Measurements from ENCODE around the gene MRPS24.
"Not testable (repeated sequence)": the region's sequence is repeated elsewhere in the genome, so short reads cannot be mapped to it uniquely, and the experiment has no call there.

Gene MRPS24

DNA sequence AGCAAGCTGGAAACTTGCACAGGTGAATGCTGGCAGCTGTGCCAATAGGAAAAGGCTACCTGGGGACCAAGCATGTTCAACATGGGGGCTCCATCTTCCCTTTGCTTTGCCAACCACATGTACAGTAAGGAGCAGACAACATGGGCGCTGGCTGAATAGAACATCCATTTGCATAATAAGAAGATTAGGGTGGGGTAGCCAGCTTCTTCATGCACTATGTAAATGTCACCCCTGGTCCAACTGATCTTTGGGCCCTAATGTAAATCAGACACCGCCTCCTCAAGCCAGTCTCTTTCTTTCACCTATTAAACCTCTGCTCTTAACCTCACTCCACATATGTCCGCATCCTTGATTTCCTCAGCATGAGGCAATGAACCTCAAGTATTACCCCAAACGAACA lies 26.0 kb downstream of the MRPS24 start:
- no peak for DNase-seq (ENCODE audit: low read depth, low spot score)
- ChIA-PET CTCF (interaction anchor here (0.8 to 1.7 kb wide), 5 partner anchors 10 to 144 kb away, joined by 3 to 6 read pairs (median 4); partner anchors contain the start of gene COA1), POLR2A (no interaction called here)
- TF ChIP-seq, protein P1, sequence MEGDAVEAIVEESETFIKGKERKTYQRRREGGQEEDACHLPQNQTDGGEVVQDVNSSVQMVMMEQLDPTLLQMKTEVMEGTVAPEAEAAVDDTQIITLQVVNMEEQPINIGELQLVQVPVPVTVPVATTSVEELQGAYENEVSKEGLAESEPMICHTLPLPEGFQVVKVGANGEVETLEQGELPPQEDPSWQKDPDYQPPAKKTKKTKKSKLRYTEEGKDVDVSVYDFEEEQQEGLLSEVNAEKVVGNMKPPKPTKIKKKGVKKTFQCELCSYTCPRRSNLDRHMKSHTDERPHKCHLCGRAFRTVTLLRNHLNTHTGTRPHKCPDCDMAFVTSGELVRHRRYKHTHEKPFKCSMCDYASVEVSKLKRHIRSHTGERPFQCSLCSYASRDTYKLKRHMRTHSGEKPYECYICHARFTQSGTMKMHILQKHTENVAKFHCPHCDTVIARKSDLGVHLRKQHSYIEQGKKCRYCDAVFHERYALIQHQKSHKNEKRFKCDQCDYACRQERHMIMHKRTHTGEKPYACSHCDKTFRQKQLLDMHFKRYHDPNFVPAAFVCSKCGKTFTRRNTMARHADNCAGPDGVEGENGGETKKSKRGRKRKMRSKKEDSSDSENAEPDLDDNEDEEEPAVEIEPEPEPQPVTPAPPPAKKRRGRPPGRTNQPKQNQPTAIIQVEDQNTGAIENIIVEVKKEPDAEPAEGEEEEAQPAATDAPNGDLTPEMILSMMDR (IDR thresholded peaks at IDR 0.05; ENCODE audit: insufficient read depth, low read length, missing control alignments) = no peak
- H3K4me3 ChIP-seq (ENCODE audit: low read depth, low read length) = no peak overlapping the region

DNA sequence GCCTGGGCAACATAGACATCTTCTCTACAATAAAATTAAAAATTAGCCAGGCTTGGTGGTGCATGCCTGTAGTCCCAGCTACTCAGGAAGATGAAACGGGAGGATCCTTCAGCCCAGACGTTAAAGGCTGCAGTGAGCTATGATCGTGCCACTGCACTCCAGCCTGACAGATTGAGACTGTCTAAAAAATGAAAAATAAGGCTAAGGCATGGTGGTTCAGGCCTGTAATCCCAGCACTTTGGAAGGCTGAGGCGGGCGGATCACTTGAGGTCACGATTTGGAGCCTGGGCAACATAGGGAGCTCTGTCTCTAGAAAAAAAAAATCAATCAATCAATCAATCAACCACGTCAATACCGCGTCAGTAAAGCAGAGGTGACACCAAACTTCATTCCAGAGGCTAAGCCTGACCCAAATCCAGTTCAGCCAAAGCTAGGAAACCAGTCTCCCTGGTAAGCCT lies 31.1 kb downstream of the MRPS24 start:
- no peak for DNase-seq (ENCODE audit: low read depth, low spot score)
- no peak overlapping the region; the same call in 1 of the 2 replicates for H3K4me3 ChIP-seq (ENCODE audit: low read depth, low read length)
- TF ChIP-seq, protein P1 (IDR thresholded peaks at IDR 0.05; ENCODE audit: insufficient read depth, low read length, missing control alignments) = no peak
- POLR2A ChIA-PET = interaction anchor here (0.6 kb wide), 1 partner anchor 71 kb away, joined by 3 read pairs; no protein-coding TSS in a partner anchor
- CTCF ChIA-PET = interaction anchor here (0.6 to 8.0 kb wide), 42 partner anchors 11 to 951 kb away, joined by 3 to 133 read pairs (median 5); partner anchors contain the start of genes BLVRA, COA1, MRPL32 and MRPS24

DNA sequence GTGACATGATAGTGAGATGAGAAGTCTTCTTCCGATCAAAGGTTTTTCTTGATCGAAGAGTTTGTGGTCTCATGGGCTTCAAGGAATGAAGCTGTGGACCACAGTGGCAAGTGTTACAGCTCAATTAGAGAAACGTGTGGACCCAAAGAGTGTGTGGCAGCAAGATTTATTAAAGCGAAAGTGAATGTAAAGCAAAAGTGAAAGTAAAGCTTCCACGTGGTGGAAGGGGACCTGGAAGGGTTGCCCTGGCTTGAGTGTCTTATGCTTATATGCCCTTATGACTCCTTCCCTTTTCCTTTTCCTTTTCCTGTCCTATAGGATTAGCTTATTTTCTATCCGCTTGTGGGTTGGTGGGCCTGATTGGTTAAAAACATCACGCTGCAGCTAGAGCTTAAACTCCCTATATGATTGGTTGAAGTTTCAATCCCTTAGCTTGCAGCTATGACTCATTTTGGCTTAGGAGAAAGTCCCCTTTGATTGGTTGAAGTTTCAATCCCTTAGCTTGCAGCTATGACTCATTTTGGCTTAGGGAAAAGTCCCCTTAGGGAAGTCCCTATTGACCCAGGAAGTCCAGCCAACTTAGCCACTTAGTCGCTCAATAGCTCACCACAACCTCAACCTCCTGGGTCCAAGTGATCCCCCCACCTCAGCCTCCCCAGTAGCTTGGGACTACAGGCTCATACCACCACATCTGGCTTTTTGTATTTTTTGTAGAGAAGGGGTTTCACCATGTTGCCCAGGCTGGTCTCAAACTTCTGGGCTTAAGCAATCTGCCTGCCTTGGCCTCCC lies 34.7 kb downstream of the MRPS24 start:
- CTCF ChIA-PET = interaction anchor here (0.9 to 8.0 kb wide), 6 partner anchors 8 to 253 kb away, joined by 3 to 133 read pairs (median 37); partner anchors contain the start of gene STK17A
- H3K4me3 ChIP-seq (ENCODE audit: low read depth, low read length) = no peak overlapping the region

DNA sequence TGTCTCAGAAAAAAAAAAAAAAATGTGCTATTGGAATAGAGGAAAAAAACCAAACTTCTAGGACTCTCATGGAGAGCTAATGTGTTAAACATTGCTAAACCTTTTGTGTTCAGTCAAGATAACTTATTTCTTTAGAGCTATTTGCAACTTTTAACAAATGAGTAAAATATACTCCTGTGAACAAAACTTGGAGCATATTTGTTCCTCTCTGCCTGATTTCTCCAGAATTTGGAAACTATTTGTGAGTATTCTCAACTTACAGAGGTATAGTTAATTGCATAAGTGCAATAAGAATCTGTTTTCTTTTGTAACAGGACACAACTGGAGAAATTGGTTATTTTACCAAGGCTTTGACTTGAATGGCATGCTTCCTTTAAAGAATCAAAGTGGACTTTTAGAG lies 38.4 kb downstream of the MRPS24 start:
- CTCF ChIA-PET = interaction anchor here (1.4 to 11.4 kb wide), 2 partner anchors 5 to 248 kb away, joined by 7 to 133 read pairs; partner anchors contain the start of gene STK17A
- DNase-seq (ENCODE audit: low read depth, low spot score); H3K4me3 ChIP-seq (ENCODE audit: low read depth, low read length); POLR2A ChIA-PET: not testable (repeated sequence)

More for the DNA sequence above, 34.7 kb downstream of the MRPS24 start:
- DNase-seq (ENCODE audit: low read depth, low spot score) = no peak
- TF ChIP-seq, protein P1 (IDR thresholded peaks at IDR 0.05; ENCODE audit: insufficient read depth, low read length, missing control alignments) = no peak
- POLR2A ChIA-PET = no interaction called here

DNA sequence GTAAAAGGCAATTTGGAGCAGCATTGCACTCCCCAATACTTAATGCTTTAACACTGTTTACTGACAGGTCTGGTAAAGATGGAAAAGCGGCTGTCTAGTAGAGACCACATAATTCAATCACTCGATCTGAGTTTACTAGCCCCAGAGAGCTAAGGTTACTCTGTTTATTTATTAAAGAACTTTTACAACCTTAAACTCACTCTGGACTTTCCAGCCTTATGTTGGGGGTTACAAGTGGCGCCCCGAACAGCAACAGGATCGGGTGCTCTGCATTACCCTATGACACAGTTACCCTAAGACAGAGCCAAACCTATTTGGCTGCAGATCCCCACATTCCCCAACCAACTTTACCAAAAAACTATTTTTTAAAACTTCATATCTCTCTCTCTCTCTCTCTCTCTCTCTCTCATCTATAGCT lies 43.9 kb downstream of the MRPS24 start:
- no peak overlapping the region for H3K4me3 ChIP-seq (ENCODE audit: low read depth, low read length)
- no peak for DNase-seq (ENCODE audit: low read depth, low spot score)
- TF ChIP-seq, protein P1 (IDR thresholded peaks at IDR 0.05; ENCODE audit: insufficient read depth, low read length, missing control alignments) = no peak
- ChIA-PET POLR2A (no interaction called here), CTCF (interaction anchor here (1.3 to 11.4 kb wide), 3 partner anchors 11 to 104 kb away, joined by 3 to 133 read pairs (median 3); no protein-coding TSS in a partner anchor)

DNA sequence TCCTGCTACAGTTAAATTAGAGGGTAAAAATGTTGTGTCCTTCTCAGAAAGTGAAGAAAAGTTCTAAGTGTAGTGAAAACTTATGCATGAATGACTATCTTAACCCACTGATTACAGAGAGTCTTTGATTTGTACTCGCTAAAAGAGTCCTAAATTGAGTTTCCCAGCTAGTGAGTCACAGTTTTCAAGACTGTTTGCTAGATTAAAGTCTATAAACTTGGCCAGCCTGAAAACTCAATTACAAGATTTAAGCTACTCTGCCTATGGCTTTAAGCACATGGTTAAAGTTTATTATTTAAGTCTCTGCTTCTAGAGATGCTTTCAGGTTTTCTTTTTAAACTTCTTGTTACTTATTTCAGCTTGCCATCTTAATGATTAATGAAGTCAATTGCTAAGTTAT lies 44.4 kb downstream of the MRPS24 start:
- no peak overlapping the region for H3K4me3 ChIP-seq (ENCODE audit: low read depth, low read length)
- POLR2A ChIA-PET = no interaction called here
- CTCF ChIA-PET = interaction anchor here (1.3 to 11.4 kb wide), 3 partner anchors 11 to 103 kb away, joined by 3 to 133 read pairs (median 3); no protein-coding TSS in a partner anchor
- DNase-seq (ENCODE audit: low read depth, low spot score) = no peak
- TF ChIP-seq, protein P1 (IDR thresholded peaks at IDR 0.05; ENCODE audit: insufficient read depth, low read length, missing control alignments) = no peak

DNA sequence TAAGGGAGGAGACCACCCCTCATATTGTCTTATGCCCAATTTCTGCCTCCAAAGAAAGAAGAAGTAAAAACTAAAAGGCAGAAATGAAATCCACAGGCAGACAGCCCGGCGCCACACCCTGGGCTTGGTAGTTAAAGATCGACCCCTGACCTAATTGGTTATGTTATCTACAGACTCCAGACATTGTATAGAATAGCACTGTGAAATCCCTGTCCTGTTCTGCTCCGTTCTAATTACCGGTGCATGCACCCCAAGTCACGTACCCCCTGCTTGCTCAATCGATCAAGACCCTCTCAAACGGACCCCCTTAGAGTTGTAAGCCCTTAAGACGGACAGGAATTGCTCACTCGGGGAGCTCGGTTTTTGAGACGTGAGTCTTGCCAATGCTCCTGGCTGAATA lies 44.8 kb downstream of the MRPS24 start:
- CTCF ChIA-PET = interaction anchor here (1.3 to 11.4 kb wide), 2 partner anchors 12 to 103 kb away, joined by 3 to 133 read pairs; no protein-coding TSS in a partner anchor
- DNase-seq (ENCODE audit: low read depth, low spot score); POLR2A ChIA-PET; H3K4me3 ChIP-seq (ENCODE audit: low read depth, low read length): not testable (repeated sequence)

Data from AG04449 (cell line).